Suppressor macrophage (primary cell): Measurements from ENCODE around the gene JAKMIP1.
"Not testable (repeated sequence)": the region's sequence is repeated elsewhere in the genome, so short reads cannot be mapped to it uniquely, and the experiment has no call there.

Source experiments
- DNase-seq, 4 experiments: peaks; one replicate each; pipeline ENCODE4 v3.0.0-alpha.2; 2020 to 2022

The JAKMIP1 gene

DNA sequence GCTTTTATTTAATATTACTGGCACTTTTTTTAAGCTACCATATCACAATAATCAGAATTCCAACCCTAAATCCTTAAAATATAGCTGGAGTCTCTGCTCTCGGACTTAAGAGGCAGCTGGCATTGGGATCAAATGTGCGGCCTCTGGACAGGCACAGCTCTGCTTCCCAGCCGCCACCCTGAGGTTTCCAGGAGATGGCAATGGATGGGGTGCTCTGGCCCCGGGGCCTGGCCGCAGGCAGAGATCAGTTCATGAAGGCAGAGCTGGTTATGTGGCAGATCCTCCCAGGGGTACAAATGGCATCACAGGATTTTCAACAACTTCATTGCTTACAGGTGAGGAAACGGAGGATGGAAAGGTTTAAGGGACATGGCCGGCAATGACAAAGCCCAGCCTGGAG is 57.8 kb downstream of the JAKMIP1 start:
- no peak for DNase-seq

DNA sequence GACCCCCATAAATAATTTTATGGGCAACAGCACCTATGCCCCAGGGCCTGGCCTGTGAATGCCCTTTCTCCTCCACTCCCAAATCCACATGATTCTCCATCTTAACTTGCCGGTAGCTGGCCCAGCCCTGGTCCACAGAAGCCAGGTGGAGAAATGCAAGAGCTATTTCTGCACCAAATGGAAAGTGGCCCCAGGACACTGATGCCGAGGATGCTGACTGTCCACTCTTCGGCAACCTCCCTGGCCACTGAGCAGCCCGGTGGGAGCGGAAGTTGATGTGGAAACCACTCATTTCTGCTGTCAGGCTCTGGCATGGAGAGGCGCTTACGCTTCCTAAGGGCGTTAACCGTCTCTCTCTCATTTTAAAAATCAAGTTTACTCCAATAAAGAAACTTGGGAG is 58.8 kb downstream of the JAKMIP1 start:
- no peak for DNase-seq

DNA sequence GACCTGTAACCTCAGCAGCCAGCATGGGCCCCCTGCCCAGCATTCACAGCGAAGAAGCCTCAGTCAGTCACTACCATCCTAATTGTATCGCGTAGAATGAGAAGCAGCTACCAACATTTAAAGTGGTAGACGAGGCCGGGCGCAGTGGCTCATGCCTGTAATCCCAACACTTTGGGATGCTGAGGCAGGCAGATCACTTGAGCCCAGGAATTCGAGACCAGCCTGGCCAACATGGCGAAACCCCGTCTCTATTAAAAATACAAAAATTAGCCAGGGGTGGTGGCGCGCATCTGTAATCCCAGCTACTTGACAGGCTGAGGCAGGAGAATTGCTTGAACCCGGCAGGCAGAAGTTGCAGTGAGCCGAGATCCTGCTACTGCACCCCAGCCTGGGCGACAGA is 59.3 kb downstream of the JAKMIP1 start:
- not testable (repeated sequence) for DNase-seq

DNA sequence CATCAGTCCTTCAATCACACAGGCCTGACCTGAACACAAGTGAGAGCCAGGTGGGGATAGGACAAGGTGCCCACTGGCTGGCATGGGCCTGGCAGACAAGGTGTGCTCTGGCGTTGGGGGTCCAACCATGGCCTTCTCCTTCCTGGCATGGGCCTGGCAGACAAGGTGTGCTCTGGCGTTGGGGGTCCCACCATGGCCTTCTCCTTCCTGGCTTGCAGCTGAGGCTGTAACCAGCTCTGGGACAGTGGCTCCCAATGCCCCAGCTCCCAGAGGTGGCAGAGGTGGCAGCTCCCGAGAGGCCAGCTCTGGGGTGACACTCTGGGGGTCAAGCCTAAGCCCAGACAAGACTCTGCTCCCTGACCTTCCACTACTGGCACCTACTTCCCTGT is 62.6 kb downstream of the JAKMIP1 start:
- DNase-seq: no peak

DNA sequence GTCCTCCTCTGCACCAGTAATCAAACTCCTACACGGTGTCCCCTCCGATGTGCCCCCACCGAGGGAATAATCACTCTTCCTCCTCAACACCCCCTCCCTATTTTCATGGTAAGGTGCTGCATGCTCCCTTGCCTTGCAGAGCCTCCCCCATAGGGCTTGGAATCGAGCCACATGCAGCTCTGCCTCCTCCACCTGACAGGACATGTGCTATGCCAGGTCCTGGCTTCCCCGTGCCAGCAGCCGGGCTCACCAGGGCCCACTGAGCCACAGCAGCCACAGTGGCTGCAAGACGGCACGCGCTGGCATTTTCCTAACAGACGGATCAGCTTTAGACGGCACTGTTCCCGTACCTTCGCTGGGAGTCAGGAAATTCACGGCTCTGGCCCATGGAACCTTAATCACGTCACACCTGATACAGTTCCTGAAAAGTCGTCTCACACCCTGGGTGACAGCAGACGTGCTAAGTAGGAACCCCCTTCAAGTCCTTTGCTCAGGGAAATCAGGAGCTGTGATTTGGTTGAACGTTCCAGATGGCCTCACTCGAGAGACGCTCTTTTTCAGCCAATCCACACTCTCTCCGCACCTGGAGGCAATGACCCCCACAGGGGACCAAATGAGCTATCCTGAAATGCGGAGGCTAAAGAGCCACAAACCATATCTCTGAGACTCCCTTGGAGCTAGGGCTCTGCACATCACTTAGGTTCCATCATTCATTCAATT is 63.2 kb downstream of the JAKMIP1 start:
- no peak for DNase-seq

DNA sequence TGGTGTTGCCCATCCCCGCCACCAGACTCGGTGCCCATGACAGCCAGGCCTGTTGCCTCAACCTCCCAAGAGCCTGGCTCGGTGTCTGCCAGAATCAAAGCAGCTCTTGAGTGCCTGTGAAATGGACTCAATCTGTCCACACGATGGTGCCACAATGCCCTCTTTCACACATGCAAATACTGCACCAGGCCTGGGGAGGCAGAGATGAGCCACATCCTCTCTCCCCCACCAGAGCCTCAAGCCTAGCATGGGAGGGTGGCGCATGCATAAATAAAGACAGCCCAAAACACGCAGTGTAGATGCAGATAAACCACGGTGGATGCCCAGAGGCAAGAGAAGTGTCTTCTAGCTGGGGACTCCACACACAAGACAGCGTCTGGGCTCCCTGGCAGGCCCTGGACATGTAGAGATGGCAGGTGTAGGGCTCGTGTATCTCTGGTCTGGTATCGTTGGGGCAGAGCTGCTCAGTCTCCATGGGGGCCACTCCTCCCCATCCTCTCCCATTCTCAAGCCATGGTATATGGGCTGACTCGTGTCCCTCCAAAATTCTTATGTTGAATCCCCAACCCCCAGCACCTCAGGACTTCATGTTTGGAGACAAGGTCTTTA is 65.6 kb downstream of the JAKMIP1 start:
- peak in 1 of 4 experiments; percentile 6 for DNase-seq

DNA sequence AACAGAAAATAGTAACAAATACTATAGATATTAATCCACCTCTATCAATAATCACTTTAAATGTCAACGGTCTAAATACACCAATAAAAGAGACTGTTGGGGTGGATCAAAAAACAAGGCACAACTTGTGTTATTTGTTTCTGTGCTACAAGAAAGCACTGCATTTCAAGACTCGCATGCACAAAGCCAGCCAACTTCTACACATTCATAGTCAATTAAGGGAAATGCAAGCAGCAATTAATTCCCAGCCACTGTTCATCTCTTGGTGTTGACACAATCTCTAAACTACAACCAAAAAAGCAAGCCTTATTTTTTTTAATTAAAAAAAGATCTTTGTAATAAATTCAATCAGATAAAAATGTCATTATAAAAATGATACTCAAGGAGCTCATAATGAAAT is 67.6 kb downstream of the JAKMIP1 start:
- DNase-seq: no peak

DNA sequence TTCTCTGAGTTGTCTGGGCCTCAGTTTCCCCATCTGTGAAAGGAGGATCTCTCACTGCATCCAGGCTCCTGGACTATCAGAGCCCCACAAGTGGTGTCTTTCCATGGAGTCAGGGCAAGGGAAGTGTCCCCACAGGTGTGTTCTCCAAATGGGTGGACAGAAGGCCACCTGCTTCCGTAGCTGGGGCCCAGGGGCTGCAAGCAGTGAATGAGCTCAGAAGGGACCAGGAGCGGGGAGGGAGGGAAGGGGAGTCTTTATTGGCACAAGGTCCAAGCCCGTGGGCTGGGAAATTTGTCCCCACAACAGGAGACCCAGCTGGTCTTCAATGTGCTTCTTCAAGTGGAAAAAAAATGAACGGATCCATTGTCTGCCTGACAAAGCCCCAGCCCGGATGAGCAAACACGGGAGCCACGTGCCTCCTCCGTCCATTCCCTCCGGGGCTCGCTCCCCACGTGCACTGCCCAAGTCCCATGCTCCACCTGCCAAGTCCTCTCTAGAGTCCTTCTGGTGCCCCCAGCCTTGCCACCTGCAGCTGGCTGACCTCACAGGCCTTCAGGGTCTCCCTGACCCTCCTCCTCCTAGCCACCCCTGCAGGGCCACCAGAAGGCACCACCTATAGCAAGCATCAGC is 72.0 kb downstream of the JAKMIP1 start:
- no peak for DNase-seq

DNA sequence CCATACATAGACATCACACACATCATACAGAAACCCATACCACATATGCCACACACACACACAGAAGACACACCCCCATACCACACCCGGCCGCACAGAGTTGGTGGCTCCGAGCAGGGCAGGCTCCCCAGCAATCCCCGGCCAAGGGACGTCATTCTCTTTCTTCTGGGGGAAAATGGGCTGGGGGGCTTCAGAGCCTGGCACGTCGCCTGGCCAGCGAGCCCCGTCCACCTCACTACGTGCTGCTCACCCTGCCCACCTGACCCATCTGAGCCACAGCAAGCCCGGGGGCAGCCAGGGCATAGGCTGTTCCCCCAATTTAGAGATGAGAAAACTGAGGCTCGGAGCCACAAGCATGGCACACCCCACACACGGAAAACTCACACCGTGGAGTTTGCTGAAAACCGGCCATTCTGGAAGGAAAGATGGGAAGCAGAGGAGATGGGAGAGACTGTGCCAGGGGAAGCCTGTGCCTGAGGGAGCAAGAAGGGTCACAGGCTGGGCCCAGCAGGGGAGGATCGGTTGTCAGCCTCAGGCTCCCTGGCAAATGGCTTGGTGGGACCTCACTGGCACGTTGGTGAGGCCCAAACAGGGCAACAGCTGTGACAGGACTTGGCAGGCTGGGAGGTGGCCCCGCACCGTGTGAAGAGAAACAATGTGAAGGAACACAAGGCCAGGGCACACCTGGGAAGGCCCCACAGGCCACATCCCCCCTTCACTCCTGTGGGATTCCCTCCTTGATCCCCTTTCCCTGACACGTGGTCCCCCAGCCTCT is 73.2 kb downstream of the JAKMIP1 start:
- no peak for DNase-seq

DNA sequence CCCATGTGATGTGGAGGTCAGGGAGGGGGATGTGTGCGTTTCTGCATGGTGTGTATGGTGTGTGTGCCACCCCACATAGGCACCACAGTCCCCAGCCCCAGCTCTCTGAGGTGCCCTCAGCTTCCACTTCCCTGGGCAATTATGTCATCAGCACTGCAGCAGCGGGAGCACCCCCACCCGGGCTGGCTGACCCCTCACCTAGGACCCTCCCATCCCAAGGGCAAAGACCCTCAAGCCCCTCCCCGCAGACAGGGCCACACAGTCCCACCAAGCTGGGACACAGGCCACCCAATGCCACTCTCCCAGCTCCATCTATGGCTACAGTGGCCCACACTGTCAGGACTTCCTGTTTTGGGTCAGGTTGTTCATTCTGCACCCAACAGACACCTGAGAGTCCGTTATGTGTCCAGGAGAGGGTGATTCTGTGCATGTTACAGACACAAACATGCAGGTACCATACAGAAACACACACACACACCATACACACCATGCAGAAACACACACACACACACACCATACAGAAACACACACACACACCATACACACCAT is 75.2 kb downstream of the JAKMIP1 start:
- DNase-seq: peak in 1 of 4 experiments; percentile 1

DNA sequence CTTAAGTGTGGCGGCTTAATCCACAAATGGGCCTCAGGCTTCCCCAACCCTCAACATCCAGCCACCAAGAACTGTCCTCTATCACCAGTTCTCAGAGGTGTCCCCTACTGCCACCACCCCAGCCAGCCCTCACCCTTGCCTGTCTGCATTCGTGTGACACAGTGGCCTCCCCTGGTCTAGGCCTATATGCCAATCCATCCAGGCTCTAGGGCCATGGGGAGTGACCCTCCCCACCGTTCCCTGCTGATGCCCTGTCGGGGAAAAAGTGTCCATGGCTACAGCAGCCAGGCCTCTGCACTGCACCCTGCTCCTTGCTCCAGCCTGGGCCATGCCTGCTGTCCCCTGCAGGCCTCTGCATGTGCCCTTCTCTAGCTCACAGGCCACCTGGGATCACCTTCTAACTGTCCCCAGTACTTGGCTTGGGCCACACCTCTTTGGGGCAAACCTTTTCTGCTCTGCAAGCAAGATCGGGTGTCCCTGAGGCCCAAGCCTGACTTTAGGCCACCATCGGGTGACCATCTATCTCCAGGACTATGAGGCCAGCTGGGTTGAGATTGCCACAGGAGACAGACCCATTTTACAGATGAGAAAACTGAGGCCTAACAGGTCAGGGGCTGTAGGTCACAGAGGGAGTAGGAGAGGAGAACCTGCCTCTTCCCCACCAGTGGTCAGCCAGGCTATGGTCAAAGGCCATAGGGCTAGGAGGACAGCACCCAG is 75.8 kb downstream of the JAKMIP1 start:
- DNase-seq: no peak

DNA sequence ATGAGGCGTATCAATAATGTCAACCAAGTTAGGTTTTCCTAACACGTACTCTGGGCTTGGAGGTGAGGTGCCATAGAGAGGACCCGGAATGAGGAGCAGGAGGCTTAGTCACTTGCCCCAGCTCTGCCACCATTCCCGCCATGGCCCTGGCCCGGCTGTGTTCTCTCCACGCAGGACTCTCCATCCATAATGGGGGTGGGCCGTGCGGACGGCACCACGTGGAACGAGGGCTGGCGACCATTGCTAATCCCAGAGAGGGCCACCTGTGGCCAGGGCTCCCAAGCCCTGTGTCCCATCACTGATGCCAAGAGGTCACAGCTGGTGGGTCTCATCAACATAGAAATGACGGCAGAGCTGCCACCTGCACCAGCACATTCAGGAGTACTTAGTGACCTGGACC is 76.4 kb downstream of the JAKMIP1 start:
- DNase-seq: no peak

DNA sequence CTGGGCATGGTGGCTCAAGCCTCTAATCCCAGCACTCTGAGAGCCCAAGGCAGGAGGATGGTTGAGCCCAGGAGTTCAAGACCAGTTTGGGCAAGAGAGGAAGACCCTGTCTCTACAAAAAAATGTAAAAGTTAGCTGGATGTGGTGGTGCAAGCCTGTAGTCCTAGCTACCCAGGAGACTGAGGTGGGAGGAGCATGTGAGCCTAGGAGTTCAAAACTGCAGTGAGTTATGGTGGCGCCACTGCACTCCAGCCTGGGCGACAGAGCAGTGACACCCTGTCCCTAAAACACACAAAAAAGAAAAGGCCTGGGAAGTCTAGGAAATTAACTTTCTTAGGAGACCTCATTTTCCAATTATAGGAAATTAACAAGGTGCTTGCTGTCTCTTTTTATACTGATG is 76.8 kb downstream of the JAKMIP1 start:
- DNase-seq: no peak

DNA sequence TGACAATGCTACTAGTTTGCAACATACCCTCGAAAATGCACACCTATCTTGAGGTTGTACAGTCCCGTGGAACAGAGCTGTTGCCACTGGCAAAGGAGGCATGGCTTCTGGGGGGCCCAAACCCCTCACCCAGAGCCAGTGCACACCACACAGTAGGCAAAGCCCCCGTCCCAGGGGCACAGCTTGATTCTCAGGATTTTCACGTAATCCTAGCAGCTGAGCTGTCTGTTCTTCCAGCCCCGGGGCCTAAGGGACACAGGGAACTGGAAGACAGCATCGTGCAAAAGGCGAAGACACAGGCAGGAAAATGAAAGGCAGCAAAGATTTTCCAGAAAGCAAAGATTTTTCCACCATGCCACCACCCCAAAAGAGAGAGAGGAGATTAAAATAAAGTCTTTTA is 77.2 kb downstream of the JAKMIP1 start:
- no peak for DNase-seq

DNA sequence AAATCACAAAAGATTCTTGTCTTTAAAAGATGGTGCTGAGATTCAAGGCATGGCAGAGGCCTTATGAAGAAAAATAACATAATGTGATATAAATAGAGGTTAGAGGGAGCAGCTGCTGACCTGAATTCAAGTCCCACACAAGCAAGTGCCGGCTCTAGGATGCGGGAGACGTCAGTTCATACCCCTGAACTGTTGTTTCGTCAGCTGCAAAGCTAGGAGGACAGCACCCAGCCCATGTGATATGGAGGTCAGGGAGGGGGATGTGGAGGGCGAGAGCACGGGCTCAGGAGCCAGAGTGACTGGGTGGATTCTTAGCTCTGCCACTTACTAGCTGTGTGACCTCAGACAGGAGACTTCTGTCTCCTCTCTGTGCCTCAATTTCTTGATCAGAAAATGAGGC is 77.9 kb downstream of the JAKMIP1 start:
- DNase-seq: no peak

DNA sequence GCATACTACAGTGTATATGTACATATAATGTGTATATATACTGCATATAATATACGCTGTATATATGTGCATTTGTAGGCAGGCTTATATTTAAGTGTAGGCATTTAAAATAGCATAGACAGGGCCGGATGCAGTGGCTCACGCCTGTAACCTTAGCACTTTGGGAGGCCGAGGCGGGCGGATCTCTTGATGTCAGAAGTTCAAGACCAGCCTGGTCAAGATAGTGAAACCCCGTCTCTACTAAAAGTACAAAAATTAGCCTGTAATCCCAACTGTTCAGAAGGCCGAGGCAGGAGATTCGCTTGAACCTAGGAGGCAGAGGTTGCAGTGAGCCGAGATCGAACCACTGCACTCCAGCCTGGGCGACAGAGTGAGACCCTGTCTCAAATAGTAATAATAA is 78.4 kb downstream of the JAKMIP1 start:
- no peak for DNase-seq

DNA sequence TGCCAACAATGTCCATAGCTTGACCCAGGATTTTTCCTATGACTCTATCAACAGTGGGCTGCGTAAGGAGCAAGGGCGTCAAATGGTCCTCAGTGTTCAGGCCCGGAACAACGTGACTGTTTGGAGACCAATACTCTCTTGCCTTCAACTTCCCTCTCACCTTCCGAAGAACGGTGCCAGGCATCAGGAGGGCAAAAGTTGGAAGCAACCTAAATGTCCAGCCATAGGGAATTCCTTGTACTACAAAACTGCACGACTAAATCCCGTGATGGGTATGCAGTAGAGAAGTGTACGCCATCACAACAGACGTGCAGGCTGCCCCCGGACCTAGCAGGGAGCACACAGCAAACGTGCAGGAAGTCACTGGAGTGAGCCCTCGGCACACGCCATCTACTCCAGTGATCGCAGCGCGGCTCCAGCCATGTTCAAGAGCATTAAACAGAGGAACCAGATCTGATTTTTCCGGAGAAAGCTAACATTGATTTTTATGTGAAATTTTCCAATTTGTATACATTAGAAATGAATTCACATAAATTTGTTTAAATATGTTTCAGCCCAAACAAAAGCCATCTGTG is 79.0 kb downstream of the JAKMIP1 start:
- no peak for DNase-seq

DNA sequence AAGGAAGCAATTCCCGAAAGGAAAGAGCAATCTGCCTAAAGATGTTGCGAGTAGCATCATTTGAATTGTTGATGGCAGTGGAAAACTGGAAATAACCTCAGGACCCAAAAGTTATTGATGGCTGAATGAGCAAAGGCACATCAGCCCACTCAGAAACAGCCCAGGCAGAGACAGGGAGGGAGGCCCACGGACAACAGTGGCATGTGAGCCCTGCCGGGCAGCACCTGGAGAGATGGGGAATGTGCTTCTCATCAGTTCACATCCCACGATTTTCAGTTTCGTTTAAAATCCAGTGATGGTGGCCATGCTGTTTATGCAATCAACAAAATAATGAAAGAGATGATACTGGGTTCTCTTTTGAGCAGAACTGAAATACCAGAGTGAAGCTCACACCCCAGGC is 80.0 kb downstream of the JAKMIP1 start:
- DNase-seq: no peak

DNA sequence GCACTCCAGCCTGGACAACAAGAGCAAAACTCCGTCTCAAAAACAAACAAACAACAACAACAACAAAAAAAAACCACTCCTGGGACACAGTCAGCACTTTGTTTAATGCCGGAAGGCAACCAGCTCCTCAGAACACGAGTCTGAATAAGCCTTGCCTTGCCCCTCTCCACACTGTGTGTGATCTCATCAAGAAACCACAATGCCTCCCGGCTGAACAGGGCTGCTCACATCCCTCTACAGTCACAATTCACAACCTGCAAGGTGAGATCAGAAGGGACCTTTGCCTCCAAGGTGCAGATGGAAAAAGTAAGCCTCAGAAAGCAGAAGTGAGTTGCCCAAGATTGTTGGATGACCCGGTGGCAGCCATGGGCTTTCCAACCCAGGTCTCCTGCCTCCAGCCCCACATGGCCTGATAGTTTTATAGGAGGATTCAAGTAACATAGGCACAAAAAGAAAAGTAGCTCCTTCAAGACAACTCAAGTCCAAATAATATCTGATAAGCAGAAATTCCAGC is 80.8 kb downstream of the JAKMIP1 start:
- no peak for DNase-seq

DNA sequence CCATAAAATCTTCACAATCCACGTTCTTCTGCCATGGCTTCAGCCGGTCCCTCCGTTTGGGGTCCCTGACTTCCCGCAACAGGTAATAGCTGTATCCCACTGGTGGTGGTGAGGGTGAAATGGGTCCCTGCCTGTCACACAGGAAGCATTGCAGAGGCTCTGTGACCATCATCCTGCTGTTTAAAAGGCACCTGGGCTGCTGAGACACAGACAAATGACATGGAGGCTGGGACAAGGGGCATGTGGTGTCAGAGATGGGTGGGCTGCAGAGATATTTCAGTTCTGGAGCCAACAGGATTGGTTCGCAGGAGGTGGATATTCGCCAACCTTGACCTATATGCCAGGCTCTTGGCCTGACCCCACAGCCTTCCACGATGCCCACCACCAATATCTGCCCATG is 82.1 kb downstream of the JAKMIP1 start:
- no peak for DNase-seq

DNA sequence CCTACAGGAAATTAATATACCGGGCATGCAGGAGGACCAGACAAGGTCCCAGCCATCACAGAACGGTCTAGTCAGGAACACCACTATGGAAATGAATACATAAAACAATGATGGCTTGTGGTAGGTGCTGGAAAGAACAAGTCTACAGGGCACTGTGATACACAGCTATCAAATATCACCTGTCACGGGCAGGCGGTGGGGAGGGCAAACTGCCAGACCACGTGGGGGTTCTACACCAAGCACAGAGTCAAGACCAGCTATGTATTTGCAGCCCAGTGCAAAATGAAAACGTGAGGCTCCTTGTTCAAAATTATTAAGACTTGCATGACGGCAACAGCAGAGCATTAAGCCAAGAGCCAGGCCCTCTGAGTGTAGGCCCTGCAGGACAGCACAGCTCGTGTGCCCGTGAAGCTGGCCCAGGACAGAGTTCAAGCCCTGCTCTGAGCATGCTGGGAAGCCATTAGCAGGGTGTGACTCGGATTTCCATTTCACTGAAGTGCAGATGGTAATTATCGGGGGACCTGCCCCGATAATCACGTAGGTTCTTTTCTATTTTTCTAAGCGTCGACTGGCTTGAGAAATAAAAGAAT is 83.6 kb downstream of the JAKMIP1 start:
- DNase-seq: no peak
